ENCODE measurements around the gene MAP2K6. TPM values are rescaled to one million over a fixed set of nuclear protein-coding genes. Genes with fewer than 3 reads are reported as not detected.

The MAP2K6 gene
- polyA plus RNA-seq, 1 donor (not counting 4 experiments of a cell fraction or from before 2014, with no cell fraction given), result 0.39 TPM

GRCh38 chr17:69431835-69432234, 17.3 kb downstream of the MAP2K6 start:
- Histone ChIP-seq H2AFZ (ENCODE audit: control insufficient read depth, low read length) (no peak overlapping the region), H3K4me1 (ENCODE audit: control insufficient read depth, extremely low read depth, insufficient read depth, low read length) (peaks cover 21% of the 10 kb centered on the region), H3K9ac (ENCODE audit: control insufficient read depth, extremely low read depth, insufficient read depth, low read length) (no peak overlapping the region), H3K9me1 (ENCODE audit: control insufficient read depth, extremely low read depth, insufficient read depth, low read length) (no peaks in the 10 kb centered on the region), H3K4me3 (ENCODE audit: control insufficient read depth in 2 of 3, extremely low read depth in 1 of 3, insufficient read depth in 2 of 3, low read depth in 1 of 3, low read length in 3 of 3) (no peak overlapping the region), H3K27me3 (ENCODE audit: control insufficient read depth, extremely low read depth, insufficient read depth, low read length) (no peaks in the 10 kb centered on the region), H3K4me2 (ENCODE audit: control insufficient read depth, extremely low read depth, insufficient read depth, low read depth, low read length) (no peak overlapping the region), H3K27ac (ENCODE audit: control insufficient read depth, insufficient read depth, low read length) (no peak overlapping the region), H3K36me3 (ENCODE audit: control insufficient read depth in 2 of 2, extremely low read depth in 1 of 2, insufficient read depth in 2 of 2, low read length in 2 of 2) (no peaks in the 10 kb centered on the region), H3K79me2 (ENCODE audit: control insufficient read depth, insufficient read depth, low read length) (no peaks in the 10 kb centered on the region), H4K20me1 (ENCODE audit: control insufficient read depth, extremely low read depth, insufficient read depth, low read length) (no peaks in the 10 kb centered on the region), H3K9me3 (ENCODE audit: control insufficient read depth, low read depth, low read length) (no peaks in the 10 kb centered on the region)
- FAIRE-seq (no peak), DNase-seq (ENCODE audit: low read depth, low spot score) (no peak)
- dilution Hi-C loops (cut with MboI; ENCODE audit: extremely low pct_ligation_motif_present, low sequenced_read_pairs), result no loop called here
- TF ChIP-seq EZH2 (IDR thresholded peaks at IDR 0.05; ENCODE audit: low read length) (no peak), CTCF (optimal IDR thresholded peaks at IDR 0.05 in 1 of 3, IDR thresholded peaks at IDR 0.05 in 1 of 3, conservative IDR thresholded peaks at IDR 0.05 in 1 of 3; ENCODE audit: extremely low read depth in 1 of 3, insufficient read depth in 2 of 3, low read length in 3 of 3) (no peak)

- DNase-seq (ENCODE audit: low read depth, low spot score) (no peak), FAIRE-seq (no peak)
- Histone ChIP-seq H3K9me3 (ENCODE audit: control insufficient read depth, low read depth, low read length) (no peaks in the 10 kb centered on the region), H4K20me1 (ENCODE audit: control insufficient read depth, extremely low read depth, insufficient read depth, low read length) (no peaks in the 10 kb centered on the region), H3K9ac (ENCODE audit: control insufficient read depth, extremely low read depth, insufficient read depth, low read length) (no peak overlapping the region), H3K4me2 (ENCODE audit: control insufficient read depth, extremely low read depth, insufficient read depth, low read depth, low read length) (no peak overlapping the region), H3K27ac (ENCODE audit: control insufficient read depth, insufficient read depth, low read length) (no peak overlapping the region), H3K9me1 (ENCODE audit: control insufficient read depth, extremely low read depth, insufficient read depth, low read length) (no peaks in the 10 kb centered on the region), H3K36me3 (ENCODE audit: control insufficient read depth in 2 of 2, extremely low read depth in 1 of 2, insufficient read depth in 2 of 2, low read length in 2 of 2) (no peaks in the 10 kb centered on the region), H3K4me3 (ENCODE audit: control insufficient read depth in 2 of 3, extremely low read depth in 1 of 3, insufficient read depth in 2 of 3, low read depth in 1 of 3, low read length in 3 of 3) (no peak overlapping the region), H3K27me3 (ENCODE audit: control insufficient read depth, extremely low read depth, insufficient read depth, low read length) (no peaks in the 10 kb centered on the region), H3K79me2 (ENCODE audit: control insufficient read depth, insufficient read depth, low read length) (no peaks in the 10 kb centered on the region), H2AFZ (ENCODE audit: control insufficient read depth, low read length) (no peak overlapping the region), H3K4me1 (ENCODE audit: control insufficient read depth, extremely low read depth, insufficient read depth, low read length) (peaks cover 21% of the 10 kb centered on the region)
- dilution Hi-C loops (cut with MboI; ENCODE audit: extremely low pct_ligation_motif_present, low sequenced_read_pairs), result no loop called here
- TF ChIP-seq CTCF (optimal IDR thresholded peaks at IDR 0.05 in 1 of 3, IDR thresholded peaks at IDR 0.05 in 1 of 3, conservative IDR thresholded peaks at IDR 0.05 in 1 of 3; ENCODE audit: extremely low read depth in 1 of 3, insufficient read depth in 2 of 3, low read length in 3 of 3), result no peak
- TF ChIP-seq EZH2 (IDR thresholded peaks at IDR 0.05; ENCODE audit: low read length), result no peak
These were observed 18.6 kb downstream of the MAP2K6 start for GRCh38 chr17:69433093-69433492.

All from keratinocyte (primary cell).